Loucy (cell line): ENCODE results near the gene SLC25A21.

Experiments
- H2AFZ ChIP-seq: fragments of 200-600 bp; sonication (generic); 2 replicates; pipeline ENCODE4 v1.6.0; 2016; ENCODE audit warnings: antibody characterized with exemption, mild to moderate bottlenecking, low read length, moderate library complexity
- H3F3A ChIP-seq: fragments of 200-600 bp; 2 replicates; pipeline ENCODE4 v1.6.0; 2016; ENCODE audit warnings: antibody characterized with exemption, low read depth, mild to moderate bottlenecking
- H3K27me3 ChIP-seq: fragments of 200-600 bp; sonication (generic); 2 replicates; pipeline ENCODE4 v1.6.1; 2014; ENCODE audit warnings: low read length, mild to moderate bottlenecking; ENCODE audit not compliant: insufficient read depth, poor library complexity, severe bottlenecking
- H3K36me3 ChIP-seq: fragments of 200-600 bp; sonication (generic); 2 replicates; pipeline ENCODE4 v1.6.1; 2016; ENCODE audit warnings: low read length; ENCODE audit not compliant: insufficient read depth
- H3K4me1 ChIP-seq: fragments of 200-600 bp; sonication (generic); 2 replicates; pipeline ENCODE4 v1.5.1; 2014; ENCODE audit warnings: low read length, mild to moderate bottlenecking; ENCODE audit not compliant: insufficient read depth, poor library complexity, severe bottlenecking
- H3K4me2 ChIP-seq: fragments of 200-600 bp; sonication (generic); 2 replicates; pipeline ENCODE4 v1.6.0; 2014; ENCODE audit warnings: antibody characterized with exemption, low read length, low read depth, mild to moderate bottlenecking; ENCODE audit not compliant: poor library complexity, severe bottlenecking
- H3K4me3 ChIP-seq: fragments of 200-600 bp; sonication (generic); 2 replicates; pipeline ENCODE4 v1.5.1; 2014; ENCODE audit warnings: low read length, mild to moderate bottlenecking, mixed read lengths; ENCODE audit not compliant: poor library complexity, severe bottlenecking
- H3K79me2 ChIP-seq: fragments of 200-600 bp; sonication (generic); 2 replicates; pipeline ENCODE4 v1.6.1; 2014; ENCODE audit warnings: low read length; ENCODE audit not compliant: insufficient read depth
- H3K9ac ChIP-seq: fragments of 200-600 bp; sonication (generic); 2 replicates; pipeline ENCODE4 v1.6.0; 2014; ENCODE audit warnings: mild to moderate bottlenecking, low read depth, low read length, moderate library complexity; ENCODE audit not compliant: poor library complexity, severe bottlenecking
- H3K9me2 ChIP-seq: fragments of 200-600 bp; sonication (generic); replicated peaks from 2 replicates; pipeline ENCODE4 v1.6.1; 2016; ENCODE audit warnings: low read depth, low read length, mixed read lengths
- H3K9me3 ChIP-seq: fragments of 200-600 bp; sonication (generic); 2 replicates; pipeline ENCODE4 v1.6.1; 2014; ENCODE audit warnings: mild to moderate bottlenecking, antibody characterized with exemption, low read length, low read depth; ENCODE audit not compliant: insufficient read depth
- H4K20me1 ChIP-seq: fragments of 200-600 bp; sonication (generic); 2 replicates; pipeline ENCODE4 v1.6.0; 2014; ENCODE audit warnings: antibody characterized with exemption, low read length, mild to moderate bottlenecking; ENCODE audit not compliant: insufficient read depth, poor library complexity, severe bottlenecking
- EZH2phosphoT487 ChIP-seq: fragments of 200-600 bp; IDR thresholded peaks from 2 replicates; pipeline ENCODE4 v1.6.1; 2018; ENCODE audit warnings: antibody characterized with exemption, mild to moderate bottlenecking, moderate library complexity, borderline replicate concordance
- TF ChIP-seq, protein P1 (sequence below): fragments of 200-600 bp; sonication (generic); conservative IDR thresholded peaks from 2 replicates; pipeline ENCODE4 v1.5.1; 2014; ENCODE audit warnings: mild to moderate bottlenecking, antibody characterized with exemption, low read length

SLC25A21 gene

DNA sequence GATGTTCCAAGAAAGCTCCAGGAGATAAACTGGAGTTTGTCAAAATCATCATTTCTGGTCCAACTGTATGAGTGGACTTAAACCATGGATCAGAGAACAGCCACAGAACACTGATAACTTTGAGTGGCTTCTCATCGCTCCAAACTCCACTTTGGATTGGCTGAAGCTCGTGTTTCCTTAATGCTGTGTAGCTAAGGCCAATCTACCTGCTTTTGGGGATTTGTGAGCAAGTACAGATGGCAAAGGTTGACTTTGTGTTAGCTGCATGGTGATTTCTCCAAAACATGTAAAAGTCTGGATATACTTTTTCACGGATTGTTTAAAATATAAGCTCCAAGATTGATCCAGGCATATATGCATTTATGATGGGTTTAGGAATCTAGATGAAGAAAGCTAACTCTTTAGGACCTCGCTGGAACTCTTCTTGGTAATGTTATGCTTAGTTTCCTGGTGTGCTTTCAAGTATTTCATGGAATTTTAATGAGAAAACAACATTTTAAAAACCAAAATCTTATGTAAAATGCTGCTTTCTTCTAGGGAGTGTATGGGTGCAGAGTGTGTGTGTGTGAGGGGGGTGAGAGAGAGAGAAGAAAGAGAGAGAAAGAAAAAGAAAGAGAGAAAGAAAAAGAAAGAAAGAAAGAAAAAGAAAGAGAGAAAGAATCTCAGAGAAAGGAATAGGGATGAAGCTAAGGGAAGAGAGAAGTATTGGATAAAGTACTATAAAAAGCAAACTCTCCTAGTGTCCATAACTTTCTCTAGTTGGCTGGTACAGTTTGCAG is 522.3 kb downstream of the SLC25A21 start:
- Histone ChIP-seq H3K27me3 (no peaks in the 10 kb centered on the region), H3K9me3 (no peaks in the 10 kb centered on the region), H2AFZ (no peak overlapping the region), H3K9ac (no peak overlapping the region), H3K9me2 (no peaks in the 10 kb centered on the region), H3F3A (no peaks in the 10 kb centered on the region), H3K79me2 (no peaks in the 10 kb centered on the region), H3K4me1 (no peaks in the 10 kb centered on the region), H3K4me3 (no peak overlapping the region), H3K36me3 (no peaks in the 10 kb centered on the region), H4K20me1 (no peaks in the 10 kb centered on the region), H3K4me2 (no peak overlapping the region)
- TF ChIP-seq, protein P1, sequence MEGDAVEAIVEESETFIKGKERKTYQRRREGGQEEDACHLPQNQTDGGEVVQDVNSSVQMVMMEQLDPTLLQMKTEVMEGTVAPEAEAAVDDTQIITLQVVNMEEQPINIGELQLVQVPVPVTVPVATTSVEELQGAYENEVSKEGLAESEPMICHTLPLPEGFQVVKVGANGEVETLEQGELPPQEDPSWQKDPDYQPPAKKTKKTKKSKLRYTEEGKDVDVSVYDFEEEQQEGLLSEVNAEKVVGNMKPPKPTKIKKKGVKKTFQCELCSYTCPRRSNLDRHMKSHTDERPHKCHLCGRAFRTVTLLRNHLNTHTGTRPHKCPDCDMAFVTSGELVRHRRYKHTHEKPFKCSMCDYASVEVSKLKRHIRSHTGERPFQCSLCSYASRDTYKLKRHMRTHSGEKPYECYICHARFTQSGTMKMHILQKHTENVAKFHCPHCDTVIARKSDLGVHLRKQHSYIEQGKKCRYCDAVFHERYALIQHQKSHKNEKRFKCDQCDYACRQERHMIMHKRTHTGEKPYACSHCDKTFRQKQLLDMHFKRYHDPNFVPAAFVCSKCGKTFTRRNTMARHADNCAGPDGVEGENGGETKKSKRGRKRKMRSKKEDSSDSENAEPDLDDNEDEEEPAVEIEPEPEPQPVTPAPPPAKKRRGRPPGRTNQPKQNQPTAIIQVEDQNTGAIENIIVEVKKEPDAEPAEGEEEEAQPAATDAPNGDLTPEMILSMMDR: no peak
- no peak for TF ChIP-seq EZH2phosphoT487

DNA sequence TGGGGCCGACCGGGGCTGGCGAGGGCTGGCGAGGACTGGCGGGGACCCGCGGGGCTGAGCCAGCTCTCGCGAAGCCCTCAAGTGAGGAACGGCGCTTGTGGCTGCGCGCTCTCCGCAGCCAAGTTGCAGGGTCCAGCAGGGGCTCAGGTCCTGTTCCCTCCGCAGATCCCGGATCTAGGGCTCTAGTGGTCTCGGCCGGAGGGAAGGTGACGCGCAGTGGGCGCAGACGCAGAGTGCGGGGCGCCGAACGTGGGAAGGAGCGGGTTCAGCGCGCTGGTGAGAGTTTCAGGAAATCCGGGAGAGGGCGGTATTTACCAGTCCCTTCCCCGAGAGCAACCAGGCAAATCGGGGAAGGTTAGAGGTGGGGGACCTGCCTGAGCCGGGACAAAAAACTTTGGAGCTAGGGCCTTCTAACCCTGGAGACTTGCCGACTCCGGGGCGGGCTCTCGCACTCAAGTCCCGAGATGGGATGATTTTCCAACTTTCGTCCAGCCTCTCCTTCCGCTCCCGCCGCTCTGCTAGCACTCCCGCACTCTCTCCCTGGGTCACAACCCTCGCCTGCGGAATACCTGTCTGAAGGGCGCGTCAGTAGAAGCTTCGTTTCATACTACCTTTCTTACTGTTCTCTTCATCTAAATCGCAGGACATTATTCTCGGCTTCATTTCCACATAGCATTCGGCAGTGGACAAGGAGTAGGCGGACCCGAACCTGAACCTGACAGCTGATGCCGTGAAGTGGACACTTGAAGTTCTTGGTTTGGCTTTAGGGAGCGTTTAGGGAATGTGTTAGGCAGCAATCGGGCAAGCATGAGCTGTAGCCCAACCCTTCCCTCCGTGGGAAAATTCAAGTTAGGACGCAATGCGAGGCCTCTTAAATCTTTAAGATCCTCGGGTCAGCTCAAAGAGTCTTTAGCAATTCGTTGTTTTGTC is 524.3 kb downstream of the SLC25A21 start:
- H3K27me3 ChIP-seq: no peaks in the 10 kb centered on the region
- no peaks in the 10 kb centered on the region for H3K9me2 ChIP-seq
- H3F3A ChIP-seq: no peaks in the 10 kb centered on the region
- H4K20me1 ChIP-seq: no peaks in the 10 kb centered on the region
- H3K36me3 ChIP-seq: no peaks in the 10 kb centered on the region
- H3K4me2 ChIP-seq: no peak overlapping the region
- TF ChIP-seq, protein P1: no peak
- no peak for TF ChIP-seq EZH2phosphoT487
- no peak overlapping the region for H3K9ac ChIP-seq
- H3K9me3 ChIP-seq: no peaks in the 10 kb centered on the region
- no peaks in the 10 kb centered on the region for H3K79me2 ChIP-seq
- H3K4me3 ChIP-seq: no peak overlapping the region
- H3K4me1 ChIP-seq: no peaks in the 10 kb centered on the region
- no peak overlapping the region for H2AFZ ChIP-seq

- no peak overlapping the region for H2AFZ ChIP-seq
- no peak overlapping the region for H3K4me3 ChIP-seq
- no peaks in the 10 kb centered on the region for H3K27me3 ChIP-seq
- H3F3A ChIP-seq: no peaks in the 10 kb centered on the region
- no peaks in the 10 kb centered on the region for H3K9me2 ChIP-seq
- H3K9me3 ChIP-seq: no peaks in the 10 kb centered on the region
- H3K9ac ChIP-seq: no peak overlapping the region
- H3K79me2 ChIP-seq: no peaks in the 10 kb centered on the region
- no peaks in the 10 kb centered on the region for H3K36me3 ChIP-seq
- H3K4me1 ChIP-seq: no peaks in the 10 kb centered on the region
- no peaks in the 10 kb centered on the region for H4K20me1 ChIP-seq
- H3K4me2 ChIP-seq: no peak overlapping the region
- TF ChIP-seq, protein P1: no peak
- TF ChIP-seq EZH2phosphoT487: no peak
Observed at GRCh38 chr14:36647417-36647823, 525.0 kb downstream of the SLC25A21 start.
